WTC11 (cell line): ENCODE results near the gene OSBP2.
"Not testable (repeated sequence)": the region's sequence is repeated elsewhere in the genome, so short reads cannot be mapped to it uniquely, and the experiment has no call there.

Source experiments
- AFF4 ChIP-seq: sonication (generic); formaldehyde crosslinking; IDR thresholded peaks from 2 replicates; pipeline ENCODE4 v1.8.1; 2023; ENCODE audit warnings: mild to moderate bottlenecking, missing genetic modification reagents, borderline replicate concordance
- ATF3 ChIP-seq: sonication (generic); formaldehyde crosslinking; conservative IDR thresholded peaks from 2 replicates; pipeline ENCODE4 v1.8.1; 2022; ENCODE audit warnings: mild to moderate bottlenecking, missing genetic modification reagents
- CTCF ChIP-seq: fragments of 200-600 bp; IDR thresholded peaks from 2 replicates; pipeline ENCODE4 v1.8.0; 2022; ENCODE audit warnings: antibody characterized with exemption
- IRF1 ChIP-seq: sonication (generic); formaldehyde crosslinking; IDR thresholded peaks from 2 replicates; pipeline ENCODE4 v1.8.0; 2023; ENCODE audit warnings: missing genetic modification reagents
- TEAD4 ChIP-seq: sonication (generic); formaldehyde crosslinking; IDR thresholded peaks from 2 replicates; pipeline ENCODE4 v1.8.0; 2022; ENCODE audit warnings: mild to moderate bottlenecking, missing genetic modification reagents
- ZNF263 ChIP-seq: sonication (generic); formaldehyde crosslinking; IDR thresholded peaks from 2 replicates; pipeline ENCODE4 v1.8.1; 2022; ENCODE audit warnings: low read depth, mild to moderate bottlenecking, moderate library complexity, missing genetic modification reagents

- TF ChIP-seq CTCF; ATF3 (CRISPR knock-in tag); TEAD4; AFF4 (CRISPR knock-in tag); IRF1 (CRISPR knock-in tag); ZNF263 (CRISPR knock-in tag): not testable (repeated sequence)
These were observed 18.1 kb upstream of the OSBP2 start for GRCh38 chr22:30676565-30676964.
